SK-N-SH treated with all-trans-retinoic acid at 6 μM for 48 hours (cell line): Measurements from ENCODE around the gene LRRC75A.

Source experiments
- ATAC-seq: fragments of 200-7000 bp; cut with Tn5 transposase; 3 replicates; pipeline ENCODE4 v1.9.1; 2020; ENCODE audit warnings: mild to moderate bottlenecking, moderate library complexity
- BACH2 ChIP-seq: fragments of 250-450 bp; sonication (Bioruptor Pico); IDR thresholded peaks from 2 replicates; pipeline ENCODE4 v1.9.0; 2021; ENCODE audit warnings: mild to moderate bottlenecking, borderline replicate concordance
- CSDC2 ChIP-seq: fragments of 250-450 bp; sonication (Bioruptor Pico); IDR thresholded peaks from 2 replicates; pipeline ENCODE4 v1.5.0; 2020; ENCODE audit warnings: mild to moderate bottlenecking, moderate library complexity
- ESRRG ChIP-seq: fragments of 250-450 bp; sonication (Bioruptor Pico); IDR thresholded peaks from 2 replicates; pipeline ENCODE4 v1.6.1; 2021; ENCODE audit warnings: mild to moderate bottlenecking
- GLIS3 ChIP-seq: fragments of 250-450 bp; sonication (Bioruptor Pico); IDR thresholded peaks from 2 replicates; pipeline ENCODE4 v1.5.0; 2020; ENCODE audit warnings: mild to moderate bottlenecking, moderate library complexity
- ISL1 ChIP-seq: fragments of 250-450 bp; sonication (Bioruptor Pico); IDR thresholded peaks from 2 replicates; pipeline ENCODE4 v2.1.2; 2022; ENCODE audit warnings: mild to moderate bottlenecking, moderate library complexity
- OSR1 ChIP-seq: fragments of 250-450 bp; sonication (Bioruptor Pico); IDR thresholded peaks from 2 replicates; pipeline ENCODE4 v1.8.0; 2022; ENCODE audit warnings: moderate library complexity, mild to moderate bottlenecking, inconsistent platforms
- RARB ChIP-seq: fragments of 250-450 bp; sonication (Bioruptor Pico); IDR thresholded peaks from 2 replicates; pipeline ENCODE4 v1.8.0; 2021; ENCODE audit warnings: mild to moderate bottlenecking, moderate library complexity
- SNAI2 ChIP-seq: fragments of 250-450 bp; sonication (Bioruptor Pico); IDR thresholded peaks from 2 replicates; pipeline ENCODE4 v1.5.0; 2020; ENCODE audit warnings: mild to moderate bottlenecking, moderate library complexity
- TCF4 ChIP-seq: fragments of 250-450 bp; sonication (Bioruptor Pico); IDR thresholded peaks from 2 replicates; pipeline ENCODE4 v1.8.0; 2021; ENCODE audit warnings: mild to moderate bottlenecking, moderate library complexity, borderline replicate concordance
- ZFP3 ChIP-seq: fragments of 250-450 bp; sonication (Bioruptor Pico); IDR thresholded peaks from 2 replicates; pipeline ENCODE4 v1.5.0; 2020; ENCODE audit warnings: mild to moderate bottlenecking, moderate library complexity
- ZFP30 ChIP-seq: fragments of 450-650 bp; formaldehyde crosslinking; IDR thresholded peaks from 2 replicates; pipeline ENCODE4 v1.5.0; 2022; ENCODE audit warnings: mild to moderate bottlenecking, moderate library complexity
- ZNF565 ChIP-seq: fragments of 450-650 bp; formaldehyde crosslinking; conservative IDR thresholded peaks from 2 replicates; pipeline ENCODE4 v1.5.0; 2020; ENCODE audit warnings: low read depth, mild to moderate bottlenecking, moderate library complexity
- ZNF70 ChIP-seq: fragments of 450-650 bp; formaldehyde crosslinking; IDR thresholded peaks from 2 replicates; pipeline ENCODE4 v1.5.0; 2020; ENCODE audit warnings: mild to moderate bottlenecking, moderate library complexity
- ZNF8 ChIP-seq: fragments of 450-650 bp; formaldehyde crosslinking; IDR thresholded peaks from 2 replicates; pipeline ENCODE4 v1.5.0; 2020; ENCODE audit warnings: mild to moderate bottlenecking, moderate library complexity
- TF ChIP-seq, protein P1 (sequence below): fragments of 250-450 bp; sonication (Bioruptor Pico); IDR thresholded peaks from 2 replicates; pipeline ENCODE4 v1.8.0; 2020; ENCODE audit warnings: mild to moderate bottlenecking, moderate library complexity, borderline replicate concordance
- TF ChIP-seq, protein P2 (sequence below): fragments of 250-450 bp; sonication (Bioruptor Pico); IDR thresholded peaks from 2 replicates; pipeline ENCODE4 v1.5.0; 2020; ENCODE audit warnings: mild to moderate bottlenecking, moderate library complexity
- TF ChIP-seq, protein P3 (sequence below): fragments of 250-450 bp; sonication (Bioruptor Pico); IDR thresholded peaks from 2 replicates; pipeline ENCODE4 v1.5.1; 2020; ENCODE audit warnings: low read depth, mild to moderate bottlenecking, moderate library complexity
- TF ChIP-seq, protein P4 (sequence below): fragments of 250-450 bp; sonication (Bioruptor Pico); IDR thresholded peaks from 2 replicates; pipeline ENCODE4 v1.8.0; 2021; ENCODE audit warnings: low read depth, mild to moderate bottlenecking, moderate library complexity, borderline replicate concordance

Gene LRRC75A

DNA sequence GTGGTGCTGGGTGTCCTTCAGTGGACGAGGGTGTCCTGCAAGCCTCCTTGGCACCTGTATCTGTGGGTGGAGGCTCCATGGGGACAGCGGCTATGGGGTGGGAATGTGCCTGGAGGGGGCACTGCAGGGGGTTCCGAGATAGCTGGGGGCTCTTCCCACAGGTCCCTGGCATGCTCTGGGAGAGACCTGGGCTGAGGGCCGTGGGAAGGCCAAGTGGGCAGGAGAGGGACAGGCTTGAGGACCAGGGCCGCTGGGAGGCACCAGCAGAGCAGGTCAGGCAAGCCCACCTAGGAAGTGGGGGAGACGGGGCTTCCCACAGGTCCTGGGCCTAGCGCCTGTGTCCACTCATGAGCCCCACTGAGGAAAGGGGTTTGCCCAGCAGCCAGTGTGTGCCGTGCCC, 9.7 kb downstream of the LRRC75A start (continued):
- TF ChIP-seq, protein P1, sequence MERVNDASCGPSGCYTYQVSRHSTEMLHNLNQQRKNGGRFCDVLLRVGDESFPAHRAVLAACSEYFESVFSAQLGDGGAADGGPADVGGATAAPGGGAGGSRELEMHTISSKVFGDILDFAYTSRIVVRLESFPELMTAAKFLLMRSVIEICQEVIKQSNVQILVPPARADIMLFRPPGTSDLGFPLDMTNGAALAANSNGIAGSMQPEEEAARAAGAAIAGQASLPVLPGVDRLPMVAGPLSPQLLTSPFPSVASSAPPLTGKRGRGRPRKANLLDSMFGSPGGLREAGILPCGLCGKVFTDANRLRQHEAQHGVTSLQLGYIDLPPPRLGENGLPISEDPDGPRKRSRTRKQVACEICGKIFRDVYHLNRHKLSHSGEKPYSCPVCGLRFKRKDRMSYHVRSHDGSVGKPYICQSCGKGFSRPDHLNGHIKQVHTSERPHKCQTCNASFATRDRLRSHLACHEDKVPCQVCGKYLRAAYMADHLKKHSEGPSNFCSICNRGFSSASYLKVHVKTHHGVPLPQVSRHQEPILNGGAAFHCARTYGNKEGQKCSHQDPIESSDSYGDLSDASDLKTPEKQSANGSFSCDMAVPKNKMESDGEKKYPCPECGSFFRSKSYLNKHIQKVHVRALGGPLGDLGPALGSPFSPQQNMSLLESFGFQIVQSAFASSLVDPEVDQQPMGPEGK (CRISPR knock-in tag): no peak

DNA sequence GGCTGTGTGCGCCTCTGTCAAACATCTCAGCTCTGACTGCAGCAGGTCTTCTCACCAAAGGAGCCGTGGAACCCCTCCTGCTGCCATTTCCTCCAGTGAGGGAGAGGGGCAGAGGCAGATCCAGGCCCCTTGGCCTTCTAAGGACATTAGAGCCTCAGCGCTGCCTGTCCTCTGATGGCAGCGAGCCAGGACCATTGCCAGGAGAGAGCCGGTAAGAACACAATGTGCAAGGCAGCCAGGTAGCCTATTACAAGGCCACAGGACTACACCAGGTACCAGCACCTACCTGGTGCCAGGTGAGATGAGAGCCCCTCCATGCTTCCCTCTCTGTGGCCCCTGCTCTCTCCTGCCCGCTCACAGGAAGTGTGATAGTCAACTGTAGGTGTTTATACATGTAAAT, 11.0 kb downstream of the LRRC75A start:
- ATAC-seq: no peak
- TF ChIP-seq GLIS3 (CRISPR knock-in tag) (no peak), ZFP30 (CRISPR knock-in tag) (no peak), ESRRG (CRISPR knock-in tag) (no peak), ZFP3 (no peak)
- TF ChIP-seq, protein P1 (CRISPR knock-in tag): no peak
- TF ChIP-seq, protein P2, sequence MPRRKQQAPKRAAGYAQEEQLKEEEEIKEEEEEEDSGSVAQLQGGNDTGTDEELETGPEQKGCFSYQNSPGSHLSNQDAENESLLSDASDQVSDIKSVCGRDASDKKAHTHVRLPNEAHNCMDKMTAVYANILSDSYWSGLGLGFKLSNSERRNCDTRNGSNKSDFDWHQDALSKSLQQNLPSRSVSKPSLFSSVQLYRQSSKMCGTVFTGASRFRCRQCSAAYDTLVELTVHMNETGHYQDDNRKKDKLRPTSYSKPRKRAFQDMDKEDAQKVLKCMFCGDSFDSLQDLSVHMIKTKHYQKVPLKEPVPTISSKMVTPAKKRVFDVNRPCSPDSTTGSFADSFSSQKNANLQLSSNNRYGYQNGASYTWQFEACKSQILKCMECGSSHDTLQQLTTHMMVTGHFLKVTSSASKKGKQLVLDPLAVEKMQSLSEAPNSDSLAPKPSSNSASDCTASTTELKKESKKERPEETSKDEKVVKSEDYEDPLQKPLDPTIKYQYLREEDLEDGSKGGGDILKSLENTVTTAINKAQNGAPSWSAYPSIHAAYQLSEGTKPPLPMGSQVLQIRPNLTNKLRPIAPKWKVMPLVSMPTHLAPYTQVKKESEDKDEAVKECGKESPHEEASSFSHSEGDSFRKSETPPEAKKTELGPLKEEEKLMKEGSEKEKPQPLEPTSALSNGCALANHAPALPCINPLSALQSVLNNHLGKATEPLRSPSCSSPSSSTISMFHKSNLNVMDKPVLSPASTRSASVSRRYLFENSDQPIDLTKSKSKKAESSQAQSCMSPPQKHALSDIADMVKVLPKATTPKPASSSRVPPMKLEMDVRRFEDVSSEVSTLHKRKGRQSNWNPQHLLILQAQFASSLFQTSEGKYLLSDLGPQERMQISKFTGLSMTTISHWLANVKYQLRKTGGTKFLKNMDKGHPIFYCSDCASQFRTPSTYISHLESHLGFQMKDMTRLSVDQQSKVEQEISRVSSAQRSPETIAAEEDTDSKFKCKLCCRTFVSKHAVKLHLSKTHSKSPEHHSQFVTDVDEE: no peak

DNA sequence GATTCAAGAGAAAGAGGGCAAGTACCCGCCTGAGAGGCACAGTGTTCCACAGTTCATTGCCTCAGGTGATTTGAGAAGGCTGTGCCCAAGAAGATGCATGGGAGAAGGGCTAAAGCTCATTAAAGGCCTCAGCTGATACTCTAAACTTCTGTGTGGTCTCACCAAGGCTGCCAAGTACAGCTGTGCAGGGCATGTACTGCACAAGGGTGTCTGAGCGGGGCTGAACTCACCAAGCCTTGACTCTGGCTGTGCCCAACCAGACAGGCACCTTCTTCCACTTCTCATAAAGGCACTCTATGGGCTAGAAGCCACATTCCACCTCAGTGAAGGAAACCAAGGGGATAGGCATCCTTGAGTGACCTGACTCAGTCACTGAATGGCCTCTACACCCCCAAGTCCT, 12.7 kb downstream of the LRRC75A start:
- no peak for ATAC-seq
- TF ChIP-seq OSR1 (CRISPR knock-in tag) (no peak), TCF4 (no peak), ISL1 (CRISPR knock-in tag) (no peak), ZNF8 (CRISPR knock-in tag) (no peak), SNAI2 (CRISPR knock-in tag) (no peak), BACH2 (CRISPR knock-in tag) (no peak), ZFP30 (CRISPR knock-in tag) (no peak), ZNF565 (no peak), RARB (CRISPR knock-in tag) (no peak), ZNF70 (CRISPR knock-in tag) (no peak), CSDC2 (CRISPR knock-in tag) (no peak)
- TF ChIP-seq, protein P3, sequence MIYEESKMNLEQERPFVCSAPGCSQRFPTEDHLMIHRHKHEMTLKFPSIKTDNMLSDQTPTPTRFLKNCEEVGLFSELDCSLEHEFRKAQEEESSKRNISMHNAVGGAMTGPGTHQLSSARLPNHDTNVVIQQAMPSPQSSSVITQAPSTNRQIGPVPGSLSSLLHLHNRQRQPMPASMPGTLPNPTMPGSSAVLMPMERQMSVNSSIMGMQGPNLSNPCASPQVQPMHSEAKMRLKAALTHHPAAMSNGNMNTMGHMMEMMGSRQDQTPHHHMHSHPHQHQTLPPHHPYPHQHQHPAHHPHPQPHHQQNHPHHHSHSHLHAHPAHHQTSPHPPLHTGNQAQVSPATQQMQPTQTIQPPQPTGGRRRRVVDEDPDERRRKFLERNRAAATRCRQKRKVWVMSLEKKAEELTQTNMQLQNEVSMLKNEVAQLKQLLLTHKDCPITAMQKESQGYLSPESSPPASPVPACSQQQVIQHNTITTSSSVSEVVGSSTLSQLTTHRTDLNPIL (CRISPR knock-in tag): no peak
- TF ChIP-seq, protein P2: no peak
- TF ChIP-seq, protein P1 (CRISPR knock-in tag): no peak
- TF ChIP-seq, protein P4, sequence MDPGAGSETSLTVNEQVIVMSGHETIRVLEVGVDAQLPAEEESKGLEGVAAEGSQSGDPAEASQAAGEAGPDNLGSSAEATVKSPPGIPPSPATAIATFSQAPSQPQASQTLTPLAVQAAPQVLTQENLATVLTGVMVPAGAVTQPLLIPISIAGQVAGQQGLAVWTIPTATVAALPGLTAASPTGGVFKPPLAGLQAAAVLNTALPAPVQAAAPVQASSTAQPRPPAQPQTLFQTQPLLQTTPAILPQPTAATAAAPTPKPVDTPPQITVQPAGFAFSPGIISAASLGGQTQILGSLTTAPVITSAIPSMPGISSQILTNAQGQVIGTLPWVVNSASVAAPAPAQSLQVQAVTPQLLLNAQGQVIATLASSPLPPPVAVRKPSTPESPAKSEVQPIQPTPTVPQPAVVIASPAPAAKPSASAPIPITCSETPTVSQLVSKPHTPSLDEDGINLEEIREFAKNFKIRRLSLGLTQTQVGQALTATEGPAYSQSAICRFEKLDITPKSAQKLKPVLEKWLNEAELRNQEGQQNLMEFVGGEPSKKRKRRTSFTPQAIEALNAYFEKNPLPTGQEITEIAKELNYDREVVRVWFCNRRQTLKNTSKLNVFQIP (CRISPR knock-in tag): no peak
